Stomach (tissue), 9 donors: ENCODE results near the gene KHSRP. TPM values are rescaled to one million over a fixed set of nuclear protein-coding genes. Genes with fewer than 3 reads are reported as not detected.

ENCODE experiments used
- DNase-seq, 2 donors: peaks; one replicate each; pipeline versions ENCODE4 v3.0.0 to v3.0.0-alpha.2; 2013 to 2019
- H3K27ac ChIP-seq, 5 donors: fragments of 200-600 bp in 4 of 5; sonication (generic) in 4 of 5; one replicate each; pipeline ENCODE4 v1.5.1; 2013 to 2019; ENCODE audit warnings: mild to moderate bottlenecking in 1 of 5, moderate library complexity in 1 of 5
- H3K27me3 ChIP-seq, 3 donors: fragments of 200-600 bp; sonication (generic); one replicate each; pipeline ENCODE4 v1.5.1; 2017 to 2019; ENCODE audit warnings: mixed run types in 1 of 3
- H3K36me3 ChIP-seq, 4 donors: fragments of 200-600 bp; sonication (generic); 1 replicate in 3 of 4; 2 replicates in 1 of 4; pipeline ENCODE4 v1.5.1; 2016 to 2019
- H3K4me1 ChIP-seq, 4 donors: fragments of 200-600 bp; sonication (generic); one replicate each; pipeline ENCODE4 v1.5.1; 2016 to 2019
- H3K4me3 ChIP-seq, 4 donors: fragments of 200-600 bp; sonication (generic) in 3 of 4; one replicate each; pipeline ENCODE4 v1.5.1; 2016 to 2019; ENCODE audit warnings: mild to moderate bottlenecking in 1 of 4
- H3K9me3 ChIP-seq, 4 donors: fragments of 200-600 bp; sonication (generic); one replicate each; pipeline ENCODE4 v1.5.1; 2016 to 2019
- EP300 ChIP-seq: sonication (generic); formaldehyde crosslinking; IDR thresholded peaks from one replicate; pipeline ENCODE4 v1.6.1; 2017; ENCODE audit warnings: antibody characterized with exemption
- POLR2A ChIP-seq, 4 donors: fragments of 450-650 bp; IDR thresholded peaks; one replicate each; pipeline ENCODE4 v1.6.1; 2016; ENCODE audit warnings: antibody characterized with exemption in 4 of 4, control low read depth in 2 of 4, mild to moderate bottlenecking in 1 of 4, moderate library complexity in 1 of 4
- POLR2AphosphoS5 ChIP-seq, 3 donors: sonication (generic); formaldehyde crosslinking; IDR thresholded peaks; one replicate each; pipeline ENCODE4 v1.6.1; 2016; ENCODE audit warnings: antibody characterized with exemption in 3 of 3
- WGBS, 5 donors: extraction: QIAGEN DNeasy Blood & Tissue Kit in 3 of 5; methylation state at CpG; one replicate each; pipeline versions ENCODE4 v1.1.5 to v1.1.7; 2013 to 2018; 5-methylcytosine and 5-hydroxymethylcytosine counted together
- intact Hi-C: fragments of 100-400 bp; cut with DNase I; formaldehyde crosslinking; loops from one replicate; pipeline ENCODE4 v1.15.1; 2023; ENCODE audit warnings: low total_unique reads
- polyA plus RNA-seq, 3 donors: library from polyadenylated mRNA; stranded (reverse); fragments of 200-250 nt; gene quantifications; one replicate each; pipeline ENCODE4 v1.2.3, GENCODE V29; 2013
- total RNA-seq, 5 donors: library from RNA; depleted of rRNA; stranded (reverse); fragments of >200 nt; gene quantifications; one replicate each; pipeline versions ENCODE4 v1.1.0 to v1.2.3, GENCODE V29; 2014 to 2016
- TF ChIP-seq, protein P1 (sequence below), 7 experiments: fragments of 450-650 bp in 4 of 7; fragments of 200-600 bp in 3 of 7; sonication (generic) in 3 of 7; IDR thresholded peaks; one replicate each; pipeline ENCODE4 v1.5.1; 2016 to 2019; ENCODE audit warnings: antibody characterized with exemption in 7 of 7, control low read depth in 2 of 7, mild to moderate bottlenecking in 1 of 7
- donor health status: healthy with polysubstance abuse.
- donor health status: Bipolar disorder and iron deficiency.
- donor health status: healthy.

The KHSRP gene
- total and polyA plus RNA-seq, 8 donors = 49.1 to 130 (median 111) TPM

DNA sequence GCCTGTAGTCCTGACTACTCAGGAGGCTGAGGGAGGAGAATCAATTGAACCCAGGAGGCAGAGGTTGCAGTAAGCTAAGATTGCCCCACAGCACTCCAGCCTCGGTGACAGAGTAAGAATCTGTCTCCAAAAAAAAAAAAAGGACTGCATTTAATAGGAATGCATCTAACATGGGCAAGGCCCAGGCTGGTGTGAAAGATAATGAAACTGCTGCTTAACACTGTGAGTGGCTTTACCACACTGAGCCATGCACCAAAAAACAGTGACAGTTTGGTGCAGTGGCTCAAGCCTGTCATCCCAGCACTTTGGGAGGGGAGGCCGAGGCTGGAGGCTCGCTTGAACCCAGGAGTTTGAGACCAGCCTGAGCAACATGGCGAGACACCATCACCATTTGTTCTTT is 40.2 kb downstream of the KHSRP start:
- Histone ChIP-seq H3K4me3 (no peak overlapping the region), H3K27ac (no peak overlapping the region), H3K4me1 (no peaks in the 10 kb centered on the region), H3K36me3 (peaks cover 75 to 100% (median 100%) of the 10 kb centered on the region in 4 donors), H3K27me3 (no peaks in the 10 kb centered on the region), H3K9me3 (no peaks in the 10 kb centered on the region)
- DNase-seq = no peak
- no peak for TF ChIP-seq POLR2A (IDR thresholded peaks at IDR 0.05)
- TF ChIP-seq, protein P1, sequence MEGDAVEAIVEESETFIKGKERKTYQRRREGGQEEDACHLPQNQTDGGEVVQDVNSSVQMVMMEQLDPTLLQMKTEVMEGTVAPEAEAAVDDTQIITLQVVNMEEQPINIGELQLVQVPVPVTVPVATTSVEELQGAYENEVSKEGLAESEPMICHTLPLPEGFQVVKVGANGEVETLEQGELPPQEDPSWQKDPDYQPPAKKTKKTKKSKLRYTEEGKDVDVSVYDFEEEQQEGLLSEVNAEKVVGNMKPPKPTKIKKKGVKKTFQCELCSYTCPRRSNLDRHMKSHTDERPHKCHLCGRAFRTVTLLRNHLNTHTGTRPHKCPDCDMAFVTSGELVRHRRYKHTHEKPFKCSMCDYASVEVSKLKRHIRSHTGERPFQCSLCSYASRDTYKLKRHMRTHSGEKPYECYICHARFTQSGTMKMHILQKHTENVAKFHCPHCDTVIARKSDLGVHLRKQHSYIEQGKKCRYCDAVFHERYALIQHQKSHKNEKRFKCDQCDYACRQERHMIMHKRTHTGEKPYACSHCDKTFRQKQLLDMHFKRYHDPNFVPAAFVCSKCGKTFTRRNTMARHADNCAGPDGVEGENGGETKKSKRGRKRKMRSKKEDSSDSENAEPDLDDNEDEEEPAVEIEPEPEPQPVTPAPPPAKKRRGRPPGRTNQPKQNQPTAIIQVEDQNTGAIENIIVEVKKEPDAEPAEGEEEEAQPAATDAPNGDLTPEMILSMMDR (IDR thresholded peaks at IDR 0.05) = no peak
- no peak for TF ChIP-seq EP300
- no peak for TF ChIP-seq POLR2AphosphoS5 (IDR thresholded peaks at IDR 0.05)
- intact Hi-C loops = no loop called here
- WGBS, 5 donors = 87 to 97% (median 94%) methylated on average over 4 of the region's 4 CpGs

DNA sequence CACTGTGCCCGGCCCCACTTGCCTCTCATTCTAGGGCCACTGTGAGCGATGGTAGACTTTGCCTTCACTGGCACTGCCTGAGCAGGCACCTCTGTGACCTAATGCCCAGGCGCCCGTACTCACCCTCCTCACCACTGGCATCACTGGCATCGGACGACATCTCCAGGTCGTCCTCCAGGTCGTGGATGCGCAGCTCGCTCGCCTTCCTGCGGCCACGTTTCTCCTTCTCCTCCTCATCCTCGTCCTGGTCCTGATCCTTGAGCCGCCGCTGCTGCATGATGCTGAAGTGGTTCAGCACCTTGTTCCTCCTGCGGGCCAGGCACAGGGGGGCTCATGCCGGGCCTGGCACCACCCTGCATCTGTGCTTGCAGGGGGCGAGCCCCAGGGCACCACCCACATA is 41.4 kb downstream of the KHSRP start:
- WGBS, 5 donors = 93 to 98% (median 95%) methylated on average over 19 of the region's 19 CpGs
- TF ChIP-seq POLR2AphosphoS5 (IDR thresholded peaks at IDR 0.05) = no peak
- no peak for TF ChIP-seq POLR2A (IDR thresholded peaks at IDR 0.05)
- TF ChIP-seq, protein P1 (IDR thresholded peaks at IDR 0.05) = no peak
- no peak for TF ChIP-seq EP300
- Histone ChIP-seq H3K4me1 (peaks cover 0 to 4% (median under 1%) of the 10 kb centered on the region in 4 donors), H3K27ac (no peak overlapping the region), H3K27me3 (no peaks in the 10 kb centered on the region), H3K36me3 (peaks cover 65 to 100% (median 100%) of the 10 kb centered on the region in 4 donors), H3K9me3 (no peaks in the 10 kb centered on the region), H3K4me3 (no peak overlapping the region)
- intact Hi-C loops = no loop called here
- DNase-seq = no peak

DNA sequence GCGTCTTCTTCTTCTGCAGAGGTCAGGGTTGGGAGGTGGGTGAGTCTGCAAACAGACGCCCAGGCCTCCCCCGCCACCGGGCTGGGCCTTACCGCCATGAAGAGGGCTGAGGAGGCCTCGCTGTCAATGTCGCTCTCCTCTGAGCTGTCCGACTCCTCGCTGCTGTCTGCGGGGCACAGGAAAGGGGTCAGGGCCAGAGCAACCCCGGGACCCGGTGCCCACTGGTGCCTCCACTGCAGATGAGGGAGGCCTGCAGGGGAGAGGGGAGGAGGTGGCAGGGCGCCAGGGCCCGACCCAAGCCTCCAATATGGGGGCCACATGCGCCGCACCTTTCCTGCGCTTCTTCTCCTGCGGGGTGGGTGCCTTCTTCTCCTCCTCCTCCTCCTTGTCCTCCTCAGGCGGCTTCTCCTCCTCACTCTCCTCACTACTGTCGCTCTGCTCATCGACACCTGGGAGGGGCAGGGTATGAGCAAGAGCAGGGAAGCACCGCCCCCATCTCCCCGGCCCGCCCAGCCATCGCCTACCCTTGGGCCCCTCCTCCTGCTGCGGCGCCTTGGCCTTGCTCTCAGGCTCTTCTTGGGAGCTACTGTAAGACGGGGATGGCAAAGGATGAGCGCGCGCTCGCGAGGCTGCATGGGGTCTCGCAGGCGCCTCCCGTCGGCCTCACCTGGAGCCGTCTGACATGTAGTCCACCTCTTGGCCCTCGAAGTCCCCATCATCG is 43.4 kb downstream of the KHSRP start:
- Histone ChIP-seq H3K4me3 (no peak overlapping the region), H3K4me1 (peaks cover 0 to 22% (median 3%) of the 10 kb centered on the region in 4 donors), H3K9me3 (no peaks in the 10 kb centered on the region), H3K36me3 (peaks cover 52 to 84% (median 80%) of the 10 kb centered on the region in 4 donors), H3K27ac (no peak overlapping the region), H3K27me3 (no peaks in the 10 kb centered on the region)
- TF ChIP-seq POLR2A (IDR thresholded peaks at IDR 0.05) (no peak), POLR2AphosphoS5 (IDR thresholded peaks at IDR 0.05) (no peak), EP300 (no peak)
- TF ChIP-seq, protein P1 (IDR thresholded peaks at IDR 0.05) = no peak
- 96 to 97% (median 97%) methylated on average over 37 to 40 of the region's 40 CpGs for WGBS, 5 donors
- intact Hi-C loops = no loop called here
- no peak for DNase-seq

DNA sequence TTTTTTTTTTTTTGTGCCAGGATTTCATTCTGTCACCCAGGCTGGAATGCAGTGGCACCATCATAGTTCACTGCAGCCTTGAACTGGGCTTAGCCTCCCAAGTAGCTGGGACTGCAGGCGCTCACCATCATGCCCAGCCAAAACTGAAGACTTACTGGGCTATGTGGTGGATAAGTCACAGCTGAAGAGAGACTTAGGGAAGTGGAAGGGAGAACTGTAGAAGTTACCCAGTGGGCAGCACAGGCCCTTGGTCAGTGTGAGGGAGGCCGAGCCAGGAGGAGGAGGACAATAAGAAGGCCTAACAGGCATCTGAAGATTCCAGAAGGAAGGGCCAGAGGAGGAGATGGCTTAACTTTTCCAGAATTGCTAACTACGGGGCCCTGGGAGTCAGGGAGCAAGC is 44.9 kb downstream of the KHSRP start:
- Histone ChIP-seq H3K4me3 (no peak overlapping the region), H3K4me1 (peaks cover 0 to 35% (median 5%) of the 10 kb centered on the region in 4 donors), H3K36me3 (peaks cover 48 to 84% (median 76%) of the 10 kb centered on the region in 4 donors), H3K27me3 (no peaks in the 10 kb centered on the region), H3K9me3 (no peaks in the 10 kb centered on the region), H3K27ac (no peak overlapping the region)
- 76 to 99% (median 95%) methylated on average over 3 of the region's 3 CpGs for WGBS, 5 donors
- intact Hi-C loops = no loop called here
- no peak for DNase-seq
- TF ChIP-seq POLR2A (IDR thresholded peaks at IDR 0.05) (no peak), EP300 (no peak), POLR2AphosphoS5 (IDR thresholded peaks at IDR 0.05) (no peak)
- TF ChIP-seq, protein P1 (IDR thresholded peaks at IDR 0.05) = no peak
